ENCODE results near the gene ZNF22.

Gene ZNF22

DNA sequence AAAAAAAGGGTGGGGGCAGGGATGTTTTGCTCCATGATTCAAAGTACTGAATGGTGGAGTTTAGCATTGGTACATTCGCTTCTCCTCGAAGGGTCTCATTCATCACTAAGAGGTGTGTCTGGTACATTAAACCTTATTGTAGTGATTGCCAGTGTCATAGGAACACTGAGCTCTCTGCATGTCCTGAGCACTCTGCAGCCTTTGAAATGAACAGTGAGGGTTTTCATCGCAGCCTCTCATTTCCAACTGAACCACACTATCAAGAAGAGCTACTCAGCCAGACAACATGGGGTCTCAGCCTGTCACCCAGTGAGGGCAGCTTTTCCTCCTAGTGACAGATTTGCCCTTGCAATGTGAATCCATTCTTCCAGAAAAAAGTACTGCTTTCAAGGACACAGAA, 14.5 kb upstream of the ZNF22 start:
- 78 to 91% methylated on average over 3 of the region's 3 CpGs for WGBS, 2 experiments (ENCODE audit: insufficient coverage in 2 of 2)
- Histone ChIP-seq H3K9me3 (ENCODE audit: control insufficient read depth, low read length) (no peaks in the 10 kb centered on the region), H3K36me3 (ENCODE audit: control insufficient read depth, insufficient read depth, low read length) (no peaks in the 10 kb centered on the region), H3K4me1 (ENCODE audit: control insufficient read depth, insufficient read depth, low read length, poor library complexity, severe bottlenecking) (peaks cover 53% of the 10 kb centered on the region), H3K27ac (ENCODE audit: low read depth, low read length, severe bottlenecking) (no peak overlapping the region), H3K4me3 (ENCODE audit: extremely low read depth, insufficient read depth, low read length, poor library complexity, severe bottlenecking) (no peak overlapping the region)

- no peak overlapping the region for H3K4me3 ChIP-seq (ENCODE audit: extremely low read depth, insufficient read depth, low read length, poor library complexity, severe bottlenecking)
- no peaks in the 10 kb centered on the region for H3K9me3 ChIP-seq (ENCODE audit: control insufficient read depth, low read length)
- peaks cover 51% of the 10 kb centered on the region for H3K4me1 ChIP-seq (ENCODE audit: control insufficient read depth, insufficient read depth, low read length, poor library complexity, severe bottlenecking)
- H3K27ac ChIP-seq (ENCODE audit: low read depth, low read length, severe bottlenecking): no peak overlapping the region
- no peaks in the 10 kb centered on the region for H3K36me3 ChIP-seq (ENCODE audit: control insufficient read depth, insufficient read depth, low read length)
- 77 to 80% methylated on average over 2 of the region's 3 CpGs for WGBS, 2 experiments (ENCODE audit: insufficient coverage in 2 of 2)
Observed at GRCh38 chr10:44986670-44987069, 14.1 kb upstream of the ZNF22 start.

DNA sequence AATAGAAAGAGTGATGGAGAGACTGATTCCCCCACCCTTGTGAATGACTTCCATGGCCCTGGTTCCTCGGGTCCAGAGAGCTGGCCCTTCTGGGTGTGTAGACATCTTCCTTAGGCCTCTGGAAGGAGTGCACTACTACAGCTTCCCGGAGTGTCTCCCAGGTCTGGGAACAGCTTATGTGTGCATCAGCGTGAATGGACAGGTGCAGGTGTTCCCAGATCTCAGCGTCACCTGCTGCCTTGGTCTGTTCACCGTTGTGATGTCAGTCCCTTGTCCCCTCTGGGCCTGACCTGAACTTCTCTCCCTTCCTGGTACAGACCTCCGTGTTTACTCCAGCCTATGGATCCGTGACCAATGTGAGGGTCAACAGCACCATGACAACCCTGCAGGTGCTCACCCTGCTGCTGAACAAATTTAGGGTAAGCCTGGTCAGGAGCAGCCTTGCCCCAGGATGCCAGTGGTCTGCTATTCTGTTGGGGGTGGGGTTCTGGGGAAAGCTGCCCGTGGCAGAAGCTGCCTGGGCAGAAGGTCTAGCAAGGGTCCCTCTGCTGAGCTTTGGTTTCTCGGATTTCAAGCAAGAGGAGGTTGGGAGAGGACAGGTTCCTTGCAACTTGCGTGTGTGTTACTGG, 11.7 kb upstream of the ZNF22 start:
- Histone ChIP-seq H3K36me3 (ENCODE audit: control insufficient read depth, insufficient read depth, low read length) (no peaks in the 10 kb centered on the region), H3K9me3 (ENCODE audit: control insufficient read depth, low read length) (no peaks in the 10 kb centered on the region), H3K4me3 (ENCODE audit: extremely low read depth, insufficient read depth, low read length, poor library complexity, severe bottlenecking) (no peak overlapping the region), H3K27ac (ENCODE audit: low read depth, low read length, severe bottlenecking) (no peak overlapping the region), H3K4me1 (ENCODE audit: control insufficient read depth, insufficient read depth, low read length, poor library complexity, severe bottlenecking) (peaks cover 37% of the 10 kb centered on the region)
- WGBS, 2 experiments (ENCODE audit: insufficient coverage in 2 of 2): 89 to 93% methylated on average over 7 to 10 of the region's 10 CpGs

DNA sequence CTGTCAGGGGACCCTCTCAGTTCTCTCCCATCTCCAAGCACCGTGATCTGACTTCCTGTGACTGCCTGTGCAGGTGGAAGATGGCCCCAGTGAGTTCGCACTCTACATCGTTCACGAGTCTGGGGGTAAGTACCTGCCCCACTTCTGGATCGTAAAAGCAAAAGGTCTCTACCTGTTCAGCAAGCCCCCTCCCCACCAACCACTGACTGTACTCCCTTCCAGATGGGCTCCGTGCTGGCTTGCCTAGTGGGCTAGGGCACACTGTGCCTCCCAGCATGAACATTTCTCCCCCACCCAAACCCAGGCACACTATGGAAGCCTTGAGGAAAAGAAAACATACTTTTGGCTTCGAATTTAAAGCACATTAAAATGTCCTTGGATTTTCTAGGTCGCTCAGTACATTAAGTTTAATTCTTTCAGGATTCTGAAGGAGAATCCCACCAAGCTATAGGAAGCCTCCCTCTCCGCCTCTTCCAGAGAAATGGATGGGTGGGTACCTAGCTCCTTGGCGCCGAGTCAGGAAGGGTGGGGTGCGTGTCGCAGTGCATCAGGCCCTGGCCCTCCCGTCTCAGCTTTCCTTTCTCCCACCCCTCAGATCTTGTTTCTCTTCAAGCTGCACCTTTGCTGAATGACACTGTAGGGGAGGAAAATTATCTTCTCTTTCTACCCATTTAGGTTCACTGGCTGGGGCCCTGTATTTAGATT, 11.0 kb upstream of the ZNF22 start:
- H3K36me3 ChIP-seq (ENCODE audit: control insufficient read depth, insufficient read depth, low read length): no peaks in the 10 kb centered on the region
- H3K9me3 ChIP-seq (ENCODE audit: control insufficient read depth, low read length): no peaks in the 10 kb centered on the region
- H3K4me3 ChIP-seq (ENCODE audit: extremely low read depth, insufficient read depth, low read length, poor library complexity, severe bottlenecking): no peak overlapping the region
- WGBS, 2 experiments (ENCODE audit: insufficient coverage in 2 of 2): 74 to 81% methylated on average over 7 to 9 of the region's 14 CpGs
- H3K27ac ChIP-seq (ENCODE audit: low read depth, low read length, severe bottlenecking): no peak overlapping the region
- peaks cover 42% of the 10 kb centered on the region for H3K4me1 ChIP-seq (ENCODE audit: control insufficient read depth, insufficient read depth, low read length, poor library complexity, severe bottlenecking)

GRCh38 chr10:44990302-44990655, 10.4 kb upstream of the ZNF22 start:
- WGBS, 2 experiments (ENCODE audit: insufficient coverage in 2 of 2): 9 to 34% methylated on average over 3 to 7 of the region's 8 CpGs
- no peak overlapping the region for H3K27ac ChIP-seq (ENCODE audit: low read depth, low read length, severe bottlenecking)
- H3K9me3 ChIP-seq (ENCODE audit: control insufficient read depth, low read length): no peaks in the 10 kb centered on the region
- no peaks in the 10 kb centered on the region for H3K36me3 ChIP-seq (ENCODE audit: control insufficient read depth, insufficient read depth, low read length)
- H3K4me1 ChIP-seq (ENCODE audit: control insufficient read depth, insufficient read depth, low read length, poor library complexity, severe bottlenecking): peaks cover 38% of the 10 kb centered on the region
- H3K4me3 ChIP-seq (ENCODE audit: extremely low read depth, insufficient read depth, low read length, poor library complexity, severe bottlenecking): no peak overlapping the region

DNA sequence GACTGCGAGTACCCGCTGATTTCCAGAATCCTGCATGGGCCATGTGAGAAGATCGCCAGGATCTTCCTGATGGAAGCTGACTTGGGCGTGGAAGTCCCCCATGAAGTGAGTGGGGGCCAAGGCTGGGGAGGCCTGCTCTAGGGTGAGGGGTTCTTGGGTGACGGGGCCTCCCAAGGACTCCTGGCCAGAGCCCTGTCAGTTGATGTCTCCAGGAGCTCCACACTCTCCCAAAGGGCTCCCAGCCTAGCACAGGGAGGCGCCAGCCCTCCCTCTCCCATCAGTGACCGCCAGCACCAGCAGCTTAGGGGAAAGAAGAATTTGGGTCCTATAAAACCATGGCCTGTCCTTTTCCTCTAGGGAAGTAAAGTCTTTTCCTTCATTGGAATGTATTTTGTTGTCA, 9.8 kb upstream of the ZNF22 start:
- 93 to 95% methylated on average over 4 of the region's 7 CpGs for WGBS, 2 experiments (ENCODE audit: insufficient coverage in 2 of 2)
- Histone ChIP-seq H3K27ac (ENCODE audit: low read depth, low read length, severe bottlenecking) (no peak overlapping the region), H3K4me1 (ENCODE audit: control insufficient read depth, insufficient read depth, low read length, poor library complexity, severe bottlenecking) (peaks cover 31% of the 10 kb centered on the region), H3K4me3 (ENCODE audit: extremely low read depth, insufficient read depth, low read length, poor library complexity, severe bottlenecking) (no peak overlapping the region), H3K9me3 (ENCODE audit: control insufficient read depth, low read length) (no peaks in the 10 kb centered on the region), H3K36me3 (ENCODE audit: control insufficient read depth, insufficient read depth, low read length) (no peaks in the 10 kb centered on the region)

GRCh38 chr10:44991571-44991970, 9.2 kb upstream of the ZNF22 start:
- Histone ChIP-seq H3K36me3 (ENCODE audit: control insufficient read depth, insufficient read depth, low read length) (no peaks in the 10 kb centered on the region), H3K4me1 (ENCODE audit: control insufficient read depth, insufficient read depth, low read length, poor library complexity, severe bottlenecking) (peaks cover 30% of the 10 kb centered on the region)

DNA sequence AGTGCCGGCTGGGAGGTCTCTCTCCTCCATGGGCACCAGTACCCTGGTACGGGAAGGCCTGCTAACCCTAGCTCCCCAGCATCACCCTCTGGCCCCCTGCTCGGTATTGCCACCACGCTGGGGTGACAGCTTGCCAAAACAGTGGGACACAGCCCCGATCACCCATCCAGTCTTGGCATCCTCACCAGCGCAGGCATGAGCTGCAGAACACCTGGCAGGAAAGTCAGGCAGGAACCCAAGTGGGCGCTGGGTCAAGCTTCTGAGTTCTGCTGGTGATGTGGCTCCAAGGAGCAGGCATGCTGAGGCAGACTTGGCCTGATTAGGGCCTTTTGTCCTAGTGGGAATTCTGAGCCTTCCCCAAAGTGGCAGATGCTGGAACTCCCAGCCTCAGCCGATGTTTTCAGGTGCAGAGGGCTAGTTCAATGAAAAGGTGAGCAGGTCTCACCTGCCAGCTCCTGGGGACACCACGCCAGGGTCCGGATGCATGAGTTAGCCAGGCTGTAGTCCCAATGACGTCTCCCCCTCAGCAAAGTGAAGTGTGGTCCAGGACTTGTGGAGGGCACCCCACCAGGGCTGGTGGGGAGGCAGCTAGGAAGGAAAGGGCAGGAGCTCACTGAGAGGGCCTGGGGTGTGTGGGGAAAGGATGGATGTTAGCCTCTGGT, 8.5 kb upstream of the ZNF22 start:
- WGBS, 2 experiments (ENCODE audit: insufficient coverage in 2 of 2): 89 to 92% methylated on average over 9 to 10 of the region's 11 CpGs
- Histone ChIP-seq H3K36me3 (ENCODE audit: control insufficient read depth, insufficient read depth, low read length) (no peaks in the 10 kb centered on the region), H3K27ac (ENCODE audit: low read depth, low read length, severe bottlenecking) (no peak overlapping the region), H3K4me1 (ENCODE audit: control insufficient read depth, insufficient read depth, low read length, poor library complexity, severe bottlenecking) (peaks cover 26% of the 10 kb centered on the region), H3K9me3 (ENCODE audit: control insufficient read depth, low read length) (no peaks in the 10 kb centered on the region), H3K4me3 (ENCODE audit: extremely low read depth, insufficient read depth, low read length, poor library complexity, severe bottlenecking) (no peak overlapping the region)

More at GRCh38 chr10:44991571-44991970, 9.2 kb upstream of the ZNF22 start:
- WGBS, 2 experiments (ENCODE audit: insufficient coverage in 2 of 2): 77 to 86% methylated on average over 5 of the region's 5 CpGs
- Histone ChIP-seq H3K9me3 (ENCODE audit: control insufficient read depth, low read length) (no peaks in the 10 kb centered on the region), H3K4me3 (ENCODE audit: extremely low read depth, insufficient read depth, low read length, poor library complexity, severe bottlenecking) (no peak overlapping the region), H3K27ac (ENCODE audit: low read depth, low read length, severe bottlenecking) (no peak overlapping the region)

DNA sequence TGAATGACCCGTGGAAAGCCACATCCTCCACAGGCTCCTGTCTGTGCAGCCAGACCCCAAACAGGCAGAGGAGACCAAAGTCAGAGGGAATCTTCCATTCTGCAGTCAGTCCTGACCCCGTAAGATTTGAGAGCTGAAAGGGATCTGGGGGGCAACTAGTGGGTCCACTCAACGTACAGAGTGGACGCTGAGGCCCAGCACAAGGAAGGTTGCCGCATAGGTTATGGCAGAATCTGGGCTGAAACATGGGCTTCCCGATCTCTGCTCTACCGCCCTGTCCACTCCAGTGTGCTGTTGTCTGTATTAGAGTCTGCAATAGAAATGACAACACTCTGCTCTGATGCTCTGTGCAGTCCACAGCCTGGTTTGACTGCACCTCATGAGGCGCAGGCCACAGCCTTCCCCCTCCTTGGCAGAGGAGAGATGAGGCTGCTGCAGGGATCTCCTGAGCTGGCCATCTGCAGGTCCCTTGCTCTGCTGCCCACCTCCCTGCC, 7.9 kb upstream of the ZNF22 start:
- 94 to 98% methylated on average over 7 to 8 of the region's 8 CpGs for WGBS, 2 experiments (ENCODE audit: insufficient coverage in 2 of 2)
- H3K27ac ChIP-seq (ENCODE audit: low read depth, low read length, severe bottlenecking): no peak overlapping the region
- no peaks in the 10 kb centered on the region for H3K36me3 ChIP-seq (ENCODE audit: control insufficient read depth, insufficient read depth, low read length)
- H3K4me1 ChIP-seq (ENCODE audit: control insufficient read depth, insufficient read depth, low read length, poor library complexity, severe bottlenecking): peaks cover 26% of the 10 kb centered on the region
- H3K4me3 ChIP-seq (ENCODE audit: extremely low read depth, insufficient read depth, low read length, poor library complexity, severe bottlenecking): no peak overlapping the region
- H3K9me3 ChIP-seq (ENCODE audit: control insufficient read depth, low read length): no peaks in the 10 kb centered on the region

DNA sequence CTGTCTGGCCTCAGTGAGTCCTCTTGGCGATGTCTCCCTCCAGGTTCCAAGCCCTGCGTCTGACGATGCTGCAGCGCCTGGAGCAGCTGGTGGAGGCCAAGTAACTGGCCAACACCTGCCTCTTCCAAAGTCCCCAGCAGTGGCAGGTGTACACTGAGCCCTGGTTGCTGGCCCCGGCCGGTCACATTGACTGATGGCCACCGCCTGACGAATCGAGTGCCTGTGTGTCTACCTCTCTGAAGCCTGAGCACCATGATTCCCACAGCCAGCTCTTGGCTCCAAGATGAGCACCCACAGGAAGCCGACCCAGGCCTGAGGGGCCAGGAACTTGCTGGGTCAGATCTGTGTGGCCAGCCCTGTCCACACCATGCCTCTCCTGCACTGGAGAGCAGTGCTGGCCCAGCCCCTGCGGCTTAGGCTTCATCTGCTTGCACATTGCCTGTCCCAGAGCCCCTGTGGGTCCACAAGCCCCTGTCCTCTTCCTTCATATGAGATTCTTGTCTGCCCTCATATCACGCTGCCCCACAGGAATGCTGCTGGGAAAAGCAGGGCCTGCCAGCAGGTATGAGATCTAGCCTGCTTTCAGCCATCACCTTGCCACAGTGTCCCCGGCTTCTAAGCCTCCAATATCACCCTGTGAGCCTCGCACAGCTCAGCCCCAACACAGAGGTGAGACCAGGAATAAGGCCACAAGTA, 7.3 kb upstream of the ZNF22 start:
- Histone ChIP-seq H3K27ac (ENCODE audit: low read depth, low read length, severe bottlenecking) (no peak overlapping the region), H3K9me3 (ENCODE audit: control insufficient read depth, low read length) (no peaks in the 10 kb centered on the region), H3K4me1 (ENCODE audit: control insufficient read depth, insufficient read depth, low read length, poor library complexity, severe bottlenecking) (peaks cover 26% of the 10 kb centered on the region), H3K36me3 (ENCODE audit: control insufficient read depth, insufficient read depth, low read length) (no peaks in the 10 kb centered on the region), H3K4me3 (ENCODE audit: extremely low read depth, insufficient read depth, low read length, poor library complexity, severe bottlenecking) (no peak overlapping the region)
- WGBS, 2 experiments (ENCODE audit: insufficient coverage in 2 of 2): 92% methylated on average over 14 of the region's 14 CpGs
